Panc1 (cell line): Measurements from ENCODE around the gene BRINP2. TPM values are rescaled to one million over a fixed set of nuclear protein-coding genes. Genes with fewer than 3 reads are reported as not detected.

Experiments used
- ATAC-seq: fragments of 200-7000 bp; cut with Tn5 transposase; 2 replicates; pipeline ENCODE4 v1.9.1; 2020; ENCODE audit warnings: mild to moderate bottlenecking, moderate library complexity
- BruUV-seq: library from RNA; stranded (reverse); fragments of 400-500 nt; replicated peaks from 2 replicates; lab custom pipeline; 2021; lab: Mats Ljungman, UMichigan
- CTCF ChIA-PET: fragments of 300-600 bp; sonication (Branson Sonifier 250); formaldehyde crosslinking; loops from one replicate; lab custom pipeline; 2022; ENCODE audit warnings: antibody characterized with exemption; lab: Charles Lee
- POLR2A ChIA-PET: fragments of 300-600 bp; sonication (Branson Sonifier 250); formaldehyde crosslinking; loops from one replicate; lab custom pipeline; 2022; ENCODE audit warnings: antibody characterized with exemption; lab: Charles Lee
- DNase-seq: peaks from one replicate; pipeline ENCODE4 v3.0.0-alpha.2; 2010; ENCODE audit warnings: low read depth, low spot score
- H3K27ac ChIP-seq: 2 replicates; pipeline ENCODE4 v1.5.1; 2011; ENCODE audit warnings: mild to moderate bottlenecking, low read length, inconsistent platforms
- H3K27me3 ChIP-seq: fragments of 200-500 bp; sonication (Bioruptor generic); 2 replicates; pipeline ENCODE4 v1.6.0; 2014; ENCODE audit warnings: low read length, inconsistent platforms; ENCODE audit not compliant: control insufficient read depth, insufficient read depth
- H3K36me3 ChIP-seq: fragments of 200-500 bp; sonication (Bioruptor generic); 2 replicates; pipeline ENCODE4 v1.5.1; 2014; ENCODE audit warnings: inconsistent platforms, mild to moderate bottlenecking, low read length, moderate library complexity; ENCODE audit not compliant: control insufficient read depth, insufficient read depth
- H3K4me1 ChIP-seq: 2 replicates; pipeline ENCODE4 v1.5.1; 2011; ENCODE audit warnings: inconsistent platforms, mild to moderate bottlenecking, low read length, moderate library complexity; ENCODE audit not compliant: control insufficient read depth, insufficient read depth
- H3K4me3 ChIP-seq, 2 experiments: 2 replicates each; pipeline ENCODE4 v1.5.1; 2011 to 2012; ENCODE audit warnings: low read depth in 2 of 2, low read length in 2 of 2, mild to moderate bottlenecking in 2 of 2, inconsistent platforms in 1 of 2, moderate library complexity in 1 of 2
- H3K9me3 ChIP-seq: fragments of 200-500 bp; sonication (Bioruptor generic); 2 replicates; pipeline ENCODE4 v1.5.1; 2014; ENCODE audit warnings: low read depth, mild to moderate bottlenecking, inconsistent platforms, low read length, moderate library complexity; ENCODE audit not compliant: control insufficient read depth, insufficient read depth
- CTCF ChIP-seq: fragments of 450-650 bp; IDR thresholded peaks from 2 replicates; pipeline ENCODE4 v1.5.1; 2017; ENCODE audit warnings: mild to moderate bottlenecking
- POLR2AphosphoS5 ChIP-seq: IDR thresholded peaks from 2 replicates; pipeline ENCODE4 v1.6.1; 2012; ENCODE audit warnings: mild to moderate bottlenecking, low read depth, low read length, moderate library complexity
- REST ChIP-seq, 2 experiments: IDR thresholded peaks; 2 replicates each; pipeline ENCODE4 v1.6.1; 2011 to 2012; ENCODE audit warnings: low read depth in 2 of 2, control low read depth in 1 of 2, low read length in 1 of 2, mild to moderate bottlenecking in 1 of 2, moderate library complexity in 1 of 2; ENCODE audit not compliant: insufficient read depth in 1 of 2
- SIN3A ChIP-seq: IDR thresholded peaks from 2 replicates; pipeline ENCODE4 v1.6.1; 2012; ENCODE audit warnings: low read depth, mild to moderate bottlenecking, low read length, moderate library complexity, borderline replicate concordance; ENCODE audit not compliant: insufficient read depth
- TCF7L2 ChIP-seq: IDR thresholded peaks from 2 replicates; pipeline ENCODE4 v1.6.1; 2011; ENCODE audit warnings: mild to moderate bottlenecking, low read depth, low read length, inconsistent platforms
- in situ Hi-C: cut with HindIII; loops from 2 replicates; pipeline ENCODE4 v1.10.0; 2016; ENCODE audit warnings: low sequenced_read_pairs, low pct_unique_long_range_greater_than_20kb
- intact Hi-C: fragments of 100-400 bp; cut with micrococcal nuclease; formaldehyde crosslinking; loops from one replicate; pipeline ENCODE4 v1.10.0; 2022; ENCODE audit not compliant: unreplicated experiment
- total RNA-seq: library from RNA; stranded (reverse); gene quantifications from one replicate; pipeline ENCODE4 v1.2.1, GENCODE V29; 2021; ENCODE audit not compliant: unreplicated experiment

Gene BRINP2
- total RNA-seq, 1 experiment from 2014 or later: not detected

- no peaks in the 10 kb centered on the region for H3K36me3 ChIP-seq
- no peak overlapping the region; a peak in 1 of 4 replicates for H3K4me3 ChIP-seq
- TF ChIP-seq POLR2AphosphoS5: no peak
- no peak for TF ChIP-seq TCF7L2
- TF ChIP-seq REST (IDR thresholded peaks at IDR 0.05; ENCODE audit: insufficient read depth in 1 of 2, low read depth in 2 of 2, low read length in 1 of 2): no peak
- TF ChIP-seq CTCF: no peak
- TF ChIP-seq SIN3A: no peak
- intact Hi-C loops (no loop called here), in situ Hi-C loops (no loop called here)
- no peaks in the 10 kb centered on the region for H3K9me3 ChIP-seq
- ATAC-seq (no peak), DNase-seq (no peak)
- no TSS peak for BruUV-seq
- H3K27ac ChIP-seq: no peak overlapping the region
- no peaks in the 10 kb centered on the region for H3K4me1 ChIP-seq
- POLR2A ChIA-PET: no interaction called here
- CTCF ChIA-PET: no interaction called here
- H3K27me3 ChIP-seq: peaks cover 35% of the 10 kb centered on the region
Observed at GRCh38 chr1:177165069-177165439, 5.7 kb upstream of the BRINP2 start.

- Histone ChIP-seq H3K4me1 (no peaks in the 10 kb centered on the region), H3K27me3 (peaks cover 25% of the 10 kb centered on the region), H3K4me3 (peak overlapping the region in 1 of 2 experiments; percentile 25; a peak in 1 of 4 replicates), H3K36me3 (no peaks in the 10 kb centered on the region), H3K9me3 (no peaks in the 10 kb centered on the region), H3K27ac (no peak overlapping the region)
- TF ChIP-seq POLR2AphosphoS5 (no peak), REST (IDR thresholded peaks at IDR 0.05; ENCODE audit: insufficient read depth in 1 of 2, low read depth in 2 of 2, low read length in 1 of 2) (no peak), TCF7L2 (no peak), SIN3A (no peak), CTCF (no peak)
- ATAC-seq (no peak), DNase-seq (no peak)
- ChIA-PET POLR2A (no interaction called here), CTCF (no interaction called here)
- BruUV-seq: no TSS peak
- in situ Hi-C loops (no loop called here), intact Hi-C loops (no loop called here)
Observed at GRCh38 chr1:177171536-177172123, 872 bp downstream of the BRINP2 start.
